Measurements from ENCODE around the gene ZNF81.
"Not testable (repeated sequence)": the region's sequence is repeated elsewhere in the genome, so short reads cannot be mapped to it uniquely, and the experiment has no call there.

Gene ZNF81

DNA sequence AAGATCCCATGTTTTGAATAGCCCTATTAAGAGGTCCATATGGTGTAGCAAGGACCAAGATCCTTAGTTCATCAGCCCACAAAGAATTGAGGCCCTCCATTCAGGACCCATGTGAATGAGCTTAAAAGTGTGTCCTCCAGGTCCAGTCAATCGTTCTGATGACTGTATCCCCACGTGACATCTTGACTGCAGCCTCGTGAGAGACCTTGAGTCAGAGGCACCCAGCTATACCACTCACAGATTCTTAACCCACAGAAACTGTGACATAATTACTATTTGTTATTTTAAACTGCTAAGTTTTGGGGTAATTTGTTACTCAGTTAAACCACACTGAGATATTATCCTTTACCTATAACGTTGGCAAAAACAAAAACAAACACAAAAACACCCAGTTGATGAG, 104.7 kb downstream of the ZNF81 start:
- no peak for TF ChIP-seq CTCF (conservative IDR thresholded peaks at IDR 0.05)
- H3K27ac ChIP-seq, result no peak overlapping the region

GRCh38 chrX:47955295-47955694, 118.6 kb downstream of the ZNF81 start:
- peak overlapping the region; percentile 45 for H3K27ac ChIP-seq

GRCh38 chrX:47956016-47956415, 119.3 kb downstream of the ZNF81 start:
- H3K27ac ChIP-seq, result peak overlapping the region; percentile 45
- TF ChIP-seq CTCF (conservative IDR thresholded peaks at IDR 0.05), result no peak

GRCh38 chrX:47958206-47958605, 121.5 kb downstream of the ZNF81 start:
- not testable (repeated sequence) for H3K27ac ChIP-seq

DNA sequence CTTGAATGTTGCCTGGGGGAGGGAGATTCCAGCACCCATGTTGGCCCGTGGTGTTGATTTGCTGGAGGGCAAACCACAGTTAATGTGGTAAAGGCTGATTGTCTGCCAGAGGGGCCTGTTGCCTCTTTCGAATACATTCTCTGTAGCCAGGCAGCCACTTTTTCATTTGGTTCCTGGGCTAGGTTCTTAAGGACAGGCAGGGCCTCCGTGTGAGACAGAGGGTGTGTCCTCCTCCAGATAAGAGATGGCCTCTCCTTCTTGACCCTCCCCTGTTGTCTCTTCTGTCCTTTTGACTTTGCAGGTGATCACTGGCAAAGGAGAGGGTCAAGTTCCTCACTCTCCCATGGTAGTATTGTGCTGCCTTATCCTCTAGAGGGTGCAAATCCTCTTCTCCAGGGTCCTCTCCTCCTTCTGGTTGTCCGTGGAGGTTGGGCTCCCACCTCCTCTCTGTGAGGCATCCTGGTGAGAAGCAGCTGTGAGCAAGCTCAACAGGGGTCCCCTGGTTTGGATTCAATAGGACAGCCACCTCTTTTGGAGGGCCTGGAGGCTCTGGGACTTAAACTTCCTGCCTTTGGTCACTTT, 122.2 kb downstream of the ZNF81 start:
- H3K27ac ChIP-seq, result no peak overlapping the region
- no peak for TF ChIP-seq CTCF (conservative IDR thresholded peaks at IDR 0.05)

GRCh38 chrX:47960406-47960805, 123.7 kb downstream of the ZNF81 start:
- TF ChIP-seq CTCF (conservative IDR thresholded peaks at IDR 0.05), result no peak
- H3K27ac ChIP-seq, result no peak overlapping the region

GRCh38 chrX:47961830-47962229, 125.1 kb downstream of the ZNF81 start:
- H3K27ac ChIP-seq, result not testable (repeated sequence)

GRCh38 chrX:47965526-47965925, 128.8 kb downstream of the ZNF81 start:
- H3K27ac ChIP-seq, result not testable (repeated sequence)

All from VCaP (cell line).